Prostate gland (tissue), 2 donors: ENCODE results near the gene GRB10. TPM values are rescaled to one million over a fixed set of nuclear protein-coding genes. Genes with fewer than 3 reads are reported as not detected.

Experiments
- DNase-seq: peaks from one replicate; pipeline ENCODE4 v3.0.0-alpha.2; 2019; ENCODE audit warnings: low spot score
- H3K27ac ChIP-seq, 2 donors: fragments of 200-600 bp; sonication (generic); 2 replicates each; pipeline ENCODE4 v1.5.1; 2017 to 2019
- H3K27me3 ChIP-seq: fragments of 200-600 bp; sonication (generic); replicated peaks from 2 replicates; pipeline ENCODE4 v1.5.1; 2019; ENCODE audit not compliant: insufficient read depth
- H3K36me3 ChIP-seq, 2 donors: fragments of 200-600 bp; sonication (generic); 1 replicate in 1 of 2; 2 replicates in 1 of 2; pipeline versions ENCODE4 v1.5.1 to v1.8.1; 2017 to 2019
- H3K4me1 ChIP-seq: fragments of 200-600 bp; sonication (generic); replicated peaks from 2 replicates; pipeline ENCODE4 v1.5.1; 2019
- H3K4me3 ChIP-seq, 2 donors: fragments of 200-600 bp; sonication (generic); 2 replicates each; pipeline ENCODE4 v1.5.1; 2017 to 2019
- H3K9me3 ChIP-seq: fragments of 200-600 bp; sonication (generic); 2 replicates; pipeline ENCODE4 v1.5.1; 2017
- CTCF ChIP-seq, 4 experiments: fragments of 200-600 bp in 2 of 4; fragments of 450-650 bp in 2 of 4; sonication (generic) in 2 of 4; IDR thresholded peaks; 1 replicate in 3 of 4; 2 replicates in 1 of 4; pipeline ENCODE4 v1.5.1; 2016 to 2019; ENCODE audit warnings: antibody characterized with exemption in 4 of 4, mild to moderate bottlenecking in 2 of 4, moderate library complexity in 2 of 4
- POLR2A ChIP-seq: fragments of 450-650 bp; IDR thresholded peaks from one replicate; pipeline ENCODE4 v1.6.1; 2016; ENCODE audit warnings: antibody characterized with exemption, mild to moderate bottlenecking
- POLR2AphosphoS5 ChIP-seq: sonication (generic); formaldehyde crosslinking; IDR thresholded peaks from one replicate; pipeline ENCODE4 v1.6.1; 2017; ENCODE audit warnings: antibody characterized with exemption
- WGBS: methylation state at CpG from one replicate; pipeline ENCODE4 v1.1.5; 2018; 5-methylcytosine and 5-hydroxymethylcytosine counted together
- intact Hi-C: fragments of 100-400 bp; cut with DNase I; formaldehyde crosslinking; loops from one replicate; pipeline ENCODE4 v1.14.2; 2022
- total RNA-seq, 2 donors: library from RNA; depleted of rRNA; stranded (reverse); fragments of >200 nt; gene quantifications; one replicate each; pipeline ENCODE4 v1.1.0, GENCODE V29; 2016

The GRB10 gene
- total RNA-seq, 2 donors from 2014 or later: 54.3 to 63.1 TPM

- H3K4me3 ChIP-seq: no peak overlapping the region
- TF ChIP-seq POLR2AphosphoS5 (no peak), CTCF (IDR thresholded peaks at IDR 0.05) (no peak), POLR2A (no peak)
- peak overlapping the region; percentile 76 to 78 for H3K27ac ChIP-seq
- H3K9me3 ChIP-seq: no peaks in the 10 kb centered on the region
- no peaks in the 10 kb centered on the region for H3K27me3 ChIP-seq
- H3K4me1 ChIP-seq: peaks cover 23% of the 10 kb centered on the region
- peaks cover 0 to 5% of the 10 kb centered on the region in 2 donors for H3K36me3 ChIP-seq
- no peak for DNase-seq
- intact Hi-C loops: loop anchor here (10.0 kb wide), 1 partner anchor 137 kb away; no protein-coding TSS in a partner anchor
- 73% methylated on average over 7 of the region's 7 CpGs for WGBS
Observed at GRCh38 chr7:50657912-50658311, 124.8 kb downstream of the GRB10 start.

GRCh38 chr7:50657341-50657873, 125.3 kb downstream of the GRB10 start:
- peaks cover 24% of the 10 kb centered on the region for H3K4me1 ChIP-seq
- TF ChIP-seq CTCF (IDR thresholded peaks at IDR 0.05): peak in 2 of 4 experiments; percentile 2 to 7
- peak; percentile 88 for TF ChIP-seq POLR2AphosphoS5
- no peak for TF ChIP-seq POLR2A
- 37% methylated on average over 9 of the region's 9 CpGs for WGBS

GRCh38 chr7:50656141-50656895, 126.4 kb downstream of the GRB10 start:
- TF ChIP-seq CTCF (IDR thresholded peaks at IDR 0.05) (no peak), POLR2A (no peak), POLR2AphosphoS5 (no peak)
- Histone ChIP-seq H3K27me3 (no peaks in the 10 kb centered on the region), H3K36me3 (no peaks in the 10 kb centered on the region), H3K4me1 (peaks cover 24% of the 10 kb centered on the region), H3K4me3 (no peak overlapping the region), H3K27ac (peak overlapping the region; percentile 76 to 78), H3K9me3 (no peaks in the 10 kb centered on the region)
- WGBS: 75% methylated on average over 16 of the region's 16 CpGs
- intact Hi-C loops: loop anchor here (10.0 kb wide), 1 partner anchor 138 kb away; no protein-coding TSS in a partner anchor
- no peak for DNase-seq

More at GRCh38 chr7:50657341-50657873, 125.3 kb downstream of the GRB10 start:
- Histone ChIP-seq H3K27me3 (no peaks in the 10 kb centered on the region), H3K36me3 (peaks cover 0 to 5% of the 10 kb centered on the region in 2 donors), H3K9me3 (no peaks in the 10 kb centered on the region), H3K27ac (peak overlapping the region; percentile 76 to 78), H3K4me3 (no peak overlapping the region)
- intact Hi-C loops: loop anchor here (10.0 kb wide), 1 partner anchor 137 kb away; no protein-coding TSS in a partner anchor
- DNase-seq: peak; percentile 71

- Histone ChIP-seq H3K4me3 (no peak overlapping the region), H3K4me1 (peaks cover 24% of the 10 kb centered on the region), H3K27ac (peak overlapping the region in 1 of 2 donors; percentile 67), H3K27me3 (no peaks in the 10 kb centered on the region), H3K9me3 (no peaks in the 10 kb centered on the region), H3K36me3 (no peaks in the 10 kb centered on the region)
- DNase-seq: no peak
- intact Hi-C loops: loop anchor here (10.0 kb wide), 1 partner anchor 139 kb away; no protein-coding TSS in a partner anchor
- WGBS: 95% methylated on average over 3 of the region's 3 CpGs
- TF ChIP-seq CTCF (IDR thresholded peaks at IDR 0.05) (no peak), POLR2AphosphoS5 (no peak), POLR2A (no peak)
Observed at GRCh38 chr7:50655490-50655889, 127.2 kb downstream of the GRB10 start.
